Mucosa of rectum (tissue), 2 donors: ENCODE data around the gene BMP6.
A peak's percentile ranks its signal among the peaks of the same experiment; 100 is the strongest.
"Not testable (repeated sequence)": the region's sequence is repeated elsewhere in the genome, so short reads cannot be mapped to it uniquely, and the experiment has no call there.

ENCODE experiments used
- H3K27ac ChIP-seq, 2 donors: one replicate each; pipeline ENCODE4 v1.7.0; 2013; ENCODE audit warnings: inconsistent platforms in 2 of 2, low read depth in 2 of 2, low read length in 2 of 2
- H3K27me3 ChIP-seq, 2 donors: one replicate each; pipeline ENCODE4 v1.7.0; 2013; ENCODE audit warnings: low read length in 2 of 2; ENCODE audit not compliant: control insufficient read depth in 2 of 2, insufficient read depth in 2 of 2
- H3K36me3 ChIP-seq, 2 donors: one replicate each; pipeline ENCODE4 v1.7.0; 2013; ENCODE audit warnings: low read length in 2 of 2; ENCODE audit not compliant: control insufficient read depth in 2 of 2, insufficient read depth in 2 of 2
- H3K4me1 ChIP-seq, 2 donors: one replicate each; pipeline ENCODE4 v1.7.0; 2013; ENCODE audit warnings: low read length in 2 of 2, mild to moderate bottlenecking in 1 of 2; ENCODE audit not compliant: control insufficient read depth in 2 of 2, insufficient read depth in 2 of 2
- H3K4me3 ChIP-seq, 2 donors: one replicate each; pipeline ENCODE4 v1.7.0; 2013; ENCODE audit warnings: low read length in 2 of 2
- H3K9ac ChIP-seq, 2 donors: one replicate each; pipeline ENCODE4 v1.7.0; 2013; ENCODE audit warnings: low read length in 2 of 2, low read depth in 1 of 2, mild to moderate bottlenecking in 1 of 2
- H3K9me3 ChIP-seq, 2 donors: one replicate each; pipeline ENCODE4 v1.7.0; 2013; ENCODE audit warnings: low read length in 2 of 2; ENCODE audit not compliant: control insufficient read depth in 2 of 2
- donor health status: healthy.
- donor health status: Normal muscosa, but diverticular disease.

The BMP6 gene

GRCh38 chr6:7897461-7898192, 171.7 kb downstream of the BMP6 start:
- no peak overlapping the region for H3K9ac ChIP-seq
- H3K9me3 ChIP-seq, result no peaks in the 10 kb centered on the region
- peaks cover 12 to 14% of the 10 kb centered on the region in 2 donors for H3K4me1 ChIP-seq
- no peak overlapping the region for H3K27ac ChIP-seq
- no peak overlapping the region for H3K4me3 ChIP-seq
- H3K27me3 ChIP-seq, result no peaks in the 10 kb centered on the region
- peaks cover 52 to 82% of the 10 kb centered on the region in 2 donors for H3K36me3 ChIP-seq

GRCh38 chr6:7898193-7898586, 172.3 kb downstream of the BMP6 start:
- not testable (repeated sequence) for H3K27ac ChIP-seq, H3K4me3 ChIP-seq, H3K27me3 ChIP-seq, H3K9me3 ChIP-seq, H3K9ac ChIP-seq
- Histone ChIP-seq H3K4me1 (peaks cover 12 to 14% of the 10 kb centered on the region in 2 donors), H3K36me3 (peaks cover 52 to 84% of the 10 kb centered on the region in 2 donors)

- Histone ChIP-seq H3K9ac (no peak overlapping the region), H3K4me3 (no peak overlapping the region), H3K4me1 (peaks cover 12 to 17% of the 10 kb centered on the region in 2 donors), H3K9me3 (no peaks in the 10 kb centered on the region), H3K27me3 (no peaks in the 10 kb centered on the region), H3K36me3 (peaks cover 51 to 84% of the 10 kb centered on the region in 2 donors), H3K27ac (no peak overlapping the region)
Observed at GRCh38 chr6:7899101-7899888, 173.4 kb downstream of the BMP6 start.

- peaks cover 12 to 14% of the 10 kb centered on the region in 2 donors for H3K4me1 ChIP-seq
- H3K27ac ChIP-seq, result no peak overlapping the region
- H3K9ac ChIP-seq, result no peak overlapping the region
- peaks cover 55 to 85% of the 10 kb centered on the region in 2 donors for H3K36me3 ChIP-seq
- no peaks in the 10 kb centered on the region for H3K27me3 ChIP-seq
- H3K4me3 ChIP-seq, result no peak overlapping the region
- no peaks in the 10 kb centered on the region for H3K9me3 ChIP-seq
Observed at GRCh38 chr6:7899889-7900213, 174.0 kb downstream of the BMP6 start.

GRCh38 chr6:7900621-7901020, 174.7 kb downstream of the BMP6 start:
- peak overlapping the region in 1 of 2 donors; percentile 54 for H3K27ac ChIP-seq
- H3K36me3 ChIP-seq, result peaks cover 55 to 79% of the 10 kb centered on the region in 2 donors
- H3K4me1 ChIP-seq, result peaks cover 8 to 9% of the 10 kb centered on the region in 2 donors
- no peak overlapping the region for H3K4me3 ChIP-seq
- no peaks in the 10 kb centered on the region for H3K9me3 ChIP-seq
- no peaks in the 10 kb centered on the region for H3K27me3 ChIP-seq
- no peak overlapping the region for H3K9ac ChIP-seq

- Histone ChIP-seq H3K9ac (no peak overlapping the region), H3K36me3 (peaks cover 52 to 75% of the 10 kb centered on the region in 2 donors), H3K4me1 (peaks cover 8 to 9% of the 10 kb centered on the region in 2 donors), H3K27me3 (no peaks in the 10 kb centered on the region), H3K9me3 (no peaks in the 10 kb centered on the region), H3K27ac (peak overlapping the region in 1 of 2 donors; percentile 54), H3K4me3 (no peak overlapping the region)
Observed at GRCh38 chr6:7901056-7901455, 175.2 kb downstream of the BMP6 start.

- Histone ChIP-seq H3K4me3 (peak overlapping the region in 1 of 2 donors; percentile 9), H3K9ac (no peak overlapping the region), H3K27ac (peak overlapping the region; percentile 34 to 48), H3K9me3 (no peaks in the 10 kb centered on the region), H3K4me1 (peaks cover 8 to 9% of the 10 kb centered on the region in 2 donors), H3K27me3 (no peaks in the 10 kb centered on the region), H3K36me3 (peaks cover 46 to 69% of the 10 kb centered on the region in 2 donors)
Observed at GRCh38 chr6:7901780-7902179, 175.9 kb downstream of the BMP6 start.

GRCh38 chr6:7902221-7902620, 176.3 kb downstream of the BMP6 start:
- H3K9ac ChIP-seq, result no peak overlapping the region
- H3K27me3 ChIP-seq, result no peaks in the 10 kb centered on the region
- no peaks in the 10 kb centered on the region for H3K9me3 ChIP-seq
- H3K4me1 ChIP-seq, result peaks cover 8 to 9% of the 10 kb centered on the region in 2 donors
- H3K4me3 ChIP-seq, result no peak overlapping the region
- H3K27ac ChIP-seq, result peak overlapping the region; percentile 34 to 48
- H3K36me3 ChIP-seq, result peaks cover 46 to 69% of the 10 kb centered on the region in 2 donors

- Histone ChIP-seq H3K9me3 (no peaks in the 10 kb centered on the region), H3K36me3 (peaks cover 42 to 68% of the 10 kb centered on the region in 2 donors), H3K4me1 (peaks cover 8 to 9% of the 10 kb centered on the region in 2 donors), H3K27ac (peak overlapping the region in 1 of 2 donors; percentile 48), H3K9ac (no peak overlapping the region), H3K4me3 (no peak overlapping the region), H3K27me3 (no peaks in the 10 kb centered on the region)
Observed at GRCh38 chr6:7902867-7903266, 177.0 kb downstream of the BMP6 start.

- Histone ChIP-seq H3K4me3 (no peak overlapping the region), H3K4me1 (peaks cover 8 to 9% of the 10 kb centered on the region in 2 donors), H3K36me3 (peaks cover 41 to 61% of the 10 kb centered on the region in 2 donors), H3K27me3 (no peaks in the 10 kb centered on the region), H3K9ac (no peak overlapping the region), H3K27ac (no peak overlapping the region), H3K9me3 (no peaks in the 10 kb centered on the region)
Observed at GRCh38 chr6:7903673-7904072, 177.8 kb downstream of the BMP6 start.
